Neural cell (in vitro differentiated cells): ENCODE results near the gene EXOC1.

Experiments
- EP300 ChIP-seq: fragments of 450-650 bp; conservative IDR thresholded peaks from 2 replicates; pipeline ENCODE4 v1.6.1; 2014; ENCODE audit warnings: antibody characterized with exemption, mild to moderate bottlenecking, moderate library complexity; ENCODE audit not compliant: poor library complexity, severe bottlenecking
- EZH2 ChIP-seq: fragments of 200-600, 300-800 bp; shearing (Covaris generic), sonication (generic); IDR thresholded peaks from 2 replicates; pipeline ENCODE4 v1.6.1; 2014; ENCODE audit warnings: antibody characterized with exemption, low read length, borderline replicate concordance, mild to moderate bottlenecking; ENCODE audit not compliant: insufficient read depth, poor library complexity, severe bottlenecking
- MXI1 ChIP-seq: fragments of 450-650 bp; conservative IDR thresholded peaks from 2 replicates; pipeline ENCODE4 v1.6.1; 2014; ENCODE audit warnings: antibody characterized with exemption, mild to moderate bottlenecking; ENCODE audit not compliant: poor library complexity, severe bottlenecking
- POLR2AphosphoS5 ChIP-seq: IDR thresholded peaks from 2 replicates; pipeline ENCODE4 v1.6.1; 2012
- RAD21 ChIP-seq: fragments of 450-650 bp; conservative IDR thresholded peaks from 2 replicates; pipeline ENCODE4 v1.6.1; 2014; ENCODE audit warnings: antibody characterized with exemption, mild to moderate bottlenecking, moderate library complexity
- SMC3 ChIP-seq: fragments of 450-650 bp; conservative IDR thresholded peaks from 2 replicates; pipeline ENCODE4 v1.6.1; 2014; ENCODE audit warnings: antibody characterized with exemption, mild to moderate bottlenecking, moderate library complexity; ENCODE audit not compliant: poor library complexity
- TAF1 ChIP-seq: IDR thresholded peaks from 2 replicates; pipeline ENCODE4 v1.6.1; 2012; ENCODE audit warnings: low read depth
- TF ChIP-seq, protein P1 (sequence below): fragments of 450-650 bp; IDR thresholded peaks from 2 replicates; pipeline ENCODE4 v1.5.1; 2014; ENCODE audit warnings: antibody characterized with exemption, mild to moderate bottlenecking, moderate library complexity; ENCODE audit not compliant: poor library complexity, severe bottlenecking
- TF ChIP-seq, protein P2 (sequence below): IDR thresholded peaks from 2 replicates; pipeline ENCODE4 v1.6.1; 2012; ENCODE audit warnings: borderline replicate concordance

DNA sequence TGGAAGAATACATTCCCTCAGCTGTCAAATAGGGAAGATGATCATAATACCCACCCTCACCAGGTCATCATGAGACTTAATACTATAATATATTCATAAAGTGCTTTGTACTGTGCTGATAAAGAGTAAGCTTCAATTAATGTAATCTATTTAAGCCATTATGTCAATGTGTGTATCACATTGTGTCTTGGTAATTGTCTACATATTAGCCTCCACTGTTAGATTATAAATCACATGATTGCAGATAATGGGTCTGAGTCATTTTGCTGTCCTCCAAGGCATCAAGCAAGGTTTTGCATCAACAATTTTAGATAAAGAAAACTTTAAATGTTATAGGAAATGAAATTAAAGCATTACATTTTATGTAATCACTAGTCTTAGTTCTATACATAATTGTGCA lies 50.1 kb downstream of the EXOC1 start:
- TF ChIP-seq, protein P1, sequence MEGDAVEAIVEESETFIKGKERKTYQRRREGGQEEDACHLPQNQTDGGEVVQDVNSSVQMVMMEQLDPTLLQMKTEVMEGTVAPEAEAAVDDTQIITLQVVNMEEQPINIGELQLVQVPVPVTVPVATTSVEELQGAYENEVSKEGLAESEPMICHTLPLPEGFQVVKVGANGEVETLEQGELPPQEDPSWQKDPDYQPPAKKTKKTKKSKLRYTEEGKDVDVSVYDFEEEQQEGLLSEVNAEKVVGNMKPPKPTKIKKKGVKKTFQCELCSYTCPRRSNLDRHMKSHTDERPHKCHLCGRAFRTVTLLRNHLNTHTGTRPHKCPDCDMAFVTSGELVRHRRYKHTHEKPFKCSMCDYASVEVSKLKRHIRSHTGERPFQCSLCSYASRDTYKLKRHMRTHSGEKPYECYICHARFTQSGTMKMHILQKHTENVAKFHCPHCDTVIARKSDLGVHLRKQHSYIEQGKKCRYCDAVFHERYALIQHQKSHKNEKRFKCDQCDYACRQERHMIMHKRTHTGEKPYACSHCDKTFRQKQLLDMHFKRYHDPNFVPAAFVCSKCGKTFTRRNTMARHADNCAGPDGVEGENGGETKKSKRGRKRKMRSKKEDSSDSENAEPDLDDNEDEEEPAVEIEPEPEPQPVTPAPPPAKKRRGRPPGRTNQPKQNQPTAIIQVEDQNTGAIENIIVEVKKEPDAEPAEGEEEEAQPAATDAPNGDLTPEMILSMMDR: no peak
- TF ChIP-seq TAF1 (no peak), EP300 (no peak), POLR2AphosphoS5 (no peak), RAD21 (no peak), EZH2 (no peak), MXI1 (no peak), SMC3 (no peak)
- TF ChIP-seq, protein P2, sequence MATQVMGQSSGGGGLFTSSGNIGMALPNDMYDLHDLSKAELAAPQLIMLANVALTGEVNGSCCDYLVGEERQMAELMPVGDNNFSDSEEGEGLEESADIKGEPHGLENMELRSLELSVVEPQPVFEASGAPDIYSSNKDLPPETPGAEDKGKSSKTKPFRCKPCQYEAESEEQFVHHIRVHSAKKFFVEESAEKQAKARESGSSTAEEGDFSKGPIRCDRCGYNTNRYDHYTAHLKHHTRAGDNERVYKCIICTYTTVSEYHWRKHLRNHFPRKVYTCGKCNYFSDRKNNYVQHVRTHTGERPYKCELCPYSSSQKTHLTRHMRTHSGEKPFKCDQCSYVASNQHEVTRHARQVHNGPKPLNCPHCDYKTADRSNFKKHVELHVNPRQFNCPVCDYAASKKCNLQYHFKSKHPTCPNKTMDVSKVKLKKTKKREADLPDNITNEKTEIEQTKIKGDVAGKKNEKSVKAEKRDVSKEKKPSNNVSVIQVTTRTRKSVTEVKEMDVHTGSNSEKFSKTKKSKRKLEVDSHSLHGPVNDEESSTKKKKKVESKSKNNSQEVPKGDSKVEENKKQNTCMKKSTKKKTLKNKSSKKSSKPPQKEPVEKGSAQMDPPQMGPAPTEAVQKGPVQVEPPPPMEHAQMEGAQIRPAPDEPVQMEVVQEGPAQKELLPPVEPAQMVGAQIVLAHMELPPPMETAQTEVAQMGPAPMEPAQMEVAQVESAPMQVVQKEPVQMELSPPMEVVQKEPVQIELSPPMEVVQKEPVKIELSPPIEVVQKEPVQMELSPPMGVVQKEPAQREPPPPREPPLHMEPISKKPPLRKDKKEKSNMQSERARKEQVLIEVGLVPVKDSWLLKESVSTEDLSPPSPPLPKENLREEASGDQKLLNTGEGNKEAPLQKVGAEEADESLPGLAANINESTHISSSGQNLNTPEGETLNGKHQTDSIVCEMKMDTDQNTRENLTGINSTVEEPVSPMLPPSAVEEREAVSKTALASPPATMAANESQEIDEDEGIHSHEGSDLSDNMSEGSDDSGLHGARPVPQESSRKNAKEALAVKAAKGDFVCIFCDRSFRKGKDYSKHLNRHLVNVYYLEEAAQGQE: no peak
